BLaER1 (cell line): ENCODE results near the gene ACOT4.
A peak's percentile ranks its signal among the peaks of the same experiment; 100 is the strongest.
"Not testable (repeated sequence)": the region's sequence is repeated elsewhere in the genome, so short reads cannot be mapped to it uniquely, and the experiment has no call there.

ENCODE experiments used
- H3K27ac ChIP-seq: shearing (Covaris generic); formaldehyde crosslinking; 2 replicates; pipeline ENCODE4 v1.8.1; 2022
- H3K27me3 ChIP-seq: shearing (Covaris generic); formaldehyde crosslinking; 2 replicates; pipeline ENCODE4 v1.8.1; 2022
- H3K36me3 ChIP-seq: shearing (Covaris generic); formaldehyde crosslinking; 2 replicates; pipeline ENCODE4 v1.8.1; 2022
- H3K4me1 ChIP-seq: shearing (Covaris generic); formaldehyde crosslinking; 2 replicates; pipeline ENCODE4 v1.8.1; 2022
- H3K4me2 ChIP-seq: shearing (Covaris generic); formaldehyde crosslinking; 2 replicates; pipeline ENCODE4 v1.8.1; 2022
- H3K4me3 ChIP-seq: shearing (Covaris generic); formaldehyde crosslinking; 2 replicates; pipeline ENCODE4 v1.8.1; 2022
- H3K9ac ChIP-seq: shearing (Covaris generic); formaldehyde crosslinking; 2 replicates; pipeline ENCODE4 v1.8.1; 2022
- H3K9me3 ChIP-seq: shearing (Covaris generic); formaldehyde crosslinking; 2 replicates; pipeline ENCODE4 v1.8.1; 2022
- H4K20me1 ChIP-seq: shearing (Covaris generic); formaldehyde crosslinking; 2 replicates; pipeline ENCODE4 v1.8.1; 2022
- Cebpa-rat ChIP-seq: shearing (Covaris generic); IDR thresholded peaks from 2 replicates; pipeline ENCODE4 v1.8.1; 2022

Gene ACOT4

GRCh38 chr14:73588695-73589094 is 3.0 kb upstream of the ACOT4 start:
- Histone ChIP-seq H4K20me1 (no peaks in the 10 kb centered on the region), H3K9ac (no peak overlapping the region), H3K4me2 (no peak overlapping the region), H3K4me3 (no peak overlapping the region), H3K36me3 (no peaks in the 10 kb centered on the region), H3K9me3 (peaks cover 29% of the 10 kb centered on the region), H3K27ac (no peak overlapping the region), H3K4me1 (no peaks in the 10 kb centered on the region), H3K27me3 (peaks cover 22% of the 10 kb centered on the region)
- no peak for TF ChIP-seq Cebpa-rat

DNA sequence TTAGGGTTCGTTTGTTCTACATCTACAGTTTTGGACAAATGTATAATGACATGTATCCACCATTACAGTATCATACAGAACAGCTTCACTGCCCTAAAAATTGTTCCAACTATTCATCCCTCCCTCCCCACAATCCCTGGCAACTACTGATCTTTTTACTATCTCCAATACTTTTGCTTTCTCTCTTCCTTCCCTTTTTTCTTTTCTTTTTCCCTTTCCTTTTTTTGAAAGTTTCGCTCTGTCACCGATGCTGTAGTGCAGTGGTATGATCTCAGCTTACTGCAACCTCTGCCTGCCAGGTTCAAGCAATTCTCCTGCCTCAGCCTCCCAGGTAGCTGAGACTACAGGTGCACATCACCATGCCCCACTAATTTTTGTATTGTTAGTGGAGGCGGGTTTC is 2.6 kb upstream of the ACOT4 start:
- no peaks in the 10 kb centered on the region for H4K20me1 ChIP-seq
- H3K4me1 ChIP-seq, result no peaks in the 10 kb centered on the region
- no peaks in the 10 kb centered on the region for H3K36me3 ChIP-seq
- H3K27ac ChIP-seq, result no peak overlapping the region
- no peak overlapping the region for H3K9ac ChIP-seq
- peaks cover 29% of the 10 kb centered on the region for H3K9me3 ChIP-seq
- no peak overlapping the region for H3K4me3 ChIP-seq
- TF ChIP-seq Cebpa-rat, result no peak
- H3K4me2 ChIP-seq, result no peak overlapping the region
- peaks cover 22% of the 10 kb centered on the region for H3K27me3 ChIP-seq

DNA sequence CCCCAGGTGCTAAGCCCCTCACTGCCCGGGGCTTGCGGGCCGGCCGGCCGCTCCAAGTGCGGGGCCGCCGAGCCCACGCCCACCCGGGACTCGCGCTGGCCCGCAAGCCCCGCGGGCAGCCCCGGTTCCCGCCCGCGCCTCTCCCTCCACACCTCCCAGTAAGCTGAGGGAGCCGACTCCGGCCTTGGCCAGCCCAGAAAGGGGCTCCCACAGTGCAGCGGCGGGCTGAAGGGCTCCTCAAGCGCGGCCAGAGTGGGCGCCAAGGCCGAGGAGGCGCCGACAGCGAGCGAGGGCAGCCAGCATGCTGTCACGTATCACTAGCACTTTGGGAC is 1.0 kb upstream of the ACOT4 start:
- not testable (repeated sequence) for H3K27ac ChIP-seq, H3K9ac ChIP-seq, H4K20me1 ChIP-seq, H3K4me1 ChIP-seq, H3K4me3 ChIP-seq, H3K36me3 ChIP-seq, H3K4me2 ChIP-seq
- Histone ChIP-seq H3K27me3 (peaks cover 22% of the 10 kb centered on the region), H3K9me3 (peaks cover 29% of the 10 kb centered on the region)

DNA sequence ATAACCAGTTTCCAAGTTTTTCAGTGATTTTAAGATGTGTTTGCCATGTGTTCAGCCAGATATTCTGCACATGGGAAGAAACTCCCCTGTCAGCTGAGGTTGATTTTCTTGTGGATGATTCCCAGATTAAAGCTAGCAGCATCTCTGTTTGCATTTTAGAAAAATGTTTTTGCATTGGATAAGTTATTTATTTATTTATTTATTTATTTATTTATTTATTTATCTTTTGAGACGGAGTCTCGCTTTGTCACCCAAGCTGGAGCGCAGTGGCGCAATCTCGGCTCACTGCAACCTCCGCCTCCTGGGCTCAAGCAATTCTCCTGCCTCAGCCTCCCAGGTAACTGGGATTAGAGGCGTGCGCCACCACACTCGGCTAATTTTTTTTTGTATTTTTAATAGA is 2.8 kb downstream of the ACOT4 start:
- no peaks in the 10 kb centered on the region for H4K20me1 ChIP-seq
- H3K4me1 ChIP-seq, result no peaks in the 10 kb centered on the region
- H3K9me3 ChIP-seq, result peaks cover 29% of the 10 kb centered on the region
- H3K27ac ChIP-seq, result no peak overlapping the region
- peaks cover 22% of the 10 kb centered on the region for H3K27me3 ChIP-seq
- H3K4me3 ChIP-seq, result no peak overlapping the region
- H3K9ac ChIP-seq, result no peak overlapping the region
- H3K36me3 ChIP-seq, result no peaks in the 10 kb centered on the region
- H3K4me2 ChIP-seq, result no peak overlapping the region
- no peak for TF ChIP-seq Cebpa-rat

- H3K9me3 ChIP-seq, result no peaks in the 10 kb centered on the region
- no peaks in the 10 kb centered on the region for H3K36me3 ChIP-seq
- H3K27me3 ChIP-seq, result no peaks in the 10 kb centered on the region
- TF ChIP-seq Cebpa-rat, result no peak
- no peak overlapping the region for H3K27ac ChIP-seq
- no peak overlapping the region for H3K4me2 ChIP-seq
- no peaks in the 10 kb centered on the region for H3K4me1 ChIP-seq
- H3K9ac ChIP-seq, result no peak overlapping the region
- no peak overlapping the region for H3K4me3 ChIP-seq
- H4K20me1 ChIP-seq, result no peaks in the 10 kb centered on the region
Measured at GRCh38 chr14:73599499-73599898, 7.8 kb downstream of the ACOT4 start.

GRCh38 chr14:73602994-73603393 is 11.3 kb downstream of the ACOT4 start:
- no peak overlapping the region for H3K27ac ChIP-seq
- H3K9me3 ChIP-seq, result peaks cover 17% of the 10 kb centered on the region
- H3K4me1 ChIP-seq, result no peaks in the 10 kb centered on the region
- H3K4me2 ChIP-seq, result no peak overlapping the region
- no peaks in the 10 kb centered on the region for H3K36me3 ChIP-seq
- H3K9ac ChIP-seq, result no peak overlapping the region
- no peaks in the 10 kb centered on the region for H3K27me3 ChIP-seq
- TF ChIP-seq Cebpa-rat, result no peak
- H4K20me1 ChIP-seq, result no peaks in the 10 kb centered on the region
- H3K4me3 ChIP-seq, result no peak overlapping the region

- H3K9me3 ChIP-seq, result peaks cover 21% of the 10 kb centered on the region
- H3K27ac ChIP-seq, result no peak overlapping the region
- TF ChIP-seq Cebpa-rat, result no peak
- no peaks in the 10 kb centered on the region for H4K20me1 ChIP-seq
- no peaks in the 10 kb centered on the region for H3K36me3 ChIP-seq
- no peak overlapping the region for H3K4me3 ChIP-seq
- H3K9ac ChIP-seq, result no peak overlapping the region
- H3K4me1 ChIP-seq, result no peaks in the 10 kb centered on the region
- no peak overlapping the region for H3K4me2 ChIP-seq
- H3K27me3 ChIP-seq, result peaks cover 4% of the 10 kb centered on the region; the same call in 1 of the 2 replicates
Measured at GRCh38 chr14:73606271-73606670, 14.6 kb downstream of the ACOT4 start.

- TF ChIP-seq Cebpa-rat, result no peak
- Histone ChIP-seq H3K4me2 (no peak overlapping the region), H3K4me3 (no peak overlapping the region), H3K36me3 (no peaks in the 10 kb centered on the region), H3K4me1 (peaks cover 4% of the 10 kb centered on the region; the same call in 1 of the 2 replicates), H3K9me3 (peaks cover 21% of the 10 kb centered on the region), H3K27ac (no peak overlapping the region), H3K9ac (no peak overlapping the region), H3K27me3 (peaks cover 14% of the 10 kb centered on the region), H4K20me1 (no peaks in the 10 kb centered on the region)
Measured at GRCh38 chr14:73607241-73607640, 15.6 kb downstream of the ACOT4 start.

GRCh38 chr14:73610687-73611086 is 19.0 kb downstream of the ACOT4 start:
- TF ChIP-seq Cebpa-rat, result no peak

DNA sequence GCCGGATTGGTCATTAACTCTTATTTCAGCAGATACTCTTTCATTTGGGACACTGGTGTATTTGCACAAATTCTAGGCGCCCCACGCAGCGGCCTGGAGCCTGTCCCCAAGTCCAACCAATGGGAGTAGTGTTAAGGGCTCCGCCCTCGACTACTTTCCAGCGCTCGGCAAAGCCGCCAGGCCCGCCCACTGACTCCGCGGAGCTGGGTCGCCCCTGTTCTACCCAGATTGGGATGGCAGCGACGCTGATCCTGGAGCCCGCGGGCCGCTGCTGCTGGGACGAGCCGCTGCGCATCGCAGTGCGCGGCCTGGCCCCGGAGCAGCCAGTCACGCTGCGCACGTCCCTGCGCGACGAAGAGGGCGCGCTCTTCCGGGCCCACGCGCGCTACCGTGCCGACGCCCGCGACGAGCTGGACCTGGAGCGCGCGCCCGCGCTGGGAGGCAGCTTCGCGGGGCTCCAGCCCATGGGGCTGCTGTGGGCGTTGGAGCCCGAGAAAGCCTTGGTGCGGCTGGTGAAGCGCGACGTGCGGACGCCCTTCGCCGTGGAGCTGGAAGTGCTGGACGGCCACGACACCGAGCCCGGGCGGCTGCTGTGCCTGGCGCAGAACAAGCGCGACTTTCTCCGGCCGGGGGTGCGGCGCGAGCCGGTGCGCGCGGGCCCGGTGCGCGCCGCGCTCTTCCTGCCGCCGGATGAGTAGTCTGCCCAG is 20.8 kb downstream of the ACOT4 start, which contains the start of gene ACOT6:
Gene ACOT6, plus strand, starts transcription at position 179 of the 707 bp plus-strand sequence. Its CDS starts 55 bp downstream, at position 234.
- H3K9ac ChIP-seq, result peak within 1 kb of the TSS; percentile 51
- H3K27me3 ChIP-seq, result peaks cover 34% of the 10 kb centered on the region
- peaks cover 4% of the 10 kb centered on the region; the same call in 1 of the 2 replicates for H3K9me3 ChIP-seq
- TF ChIP-seq Cebpa-rat, result no peak
- H3K4me3 ChIP-seq, result peak within 1 kb of the TSS; percentile 73
- H3K27ac ChIP-seq, result no peak within 1 kb of the TSS
- peaks cover 6% of the 10 kb centered on the region; the same call in 1 of the 2 replicates for H3K4me1 ChIP-seq
- peak within 1 kb of the TSS; percentile 85 for H3K4me2 ChIP-seq
- no peaks in the 10 kb centered on the region for H4K20me1 ChIP-seq
- no peaks in the 10 kb centered on the region for H3K36me3 ChIP-seq

More at GRCh38 chr14:73610687-73611086, 19.0 kb downstream of the ACOT4 start:
- Histone ChIP-seq H3K9ac (no peak overlapping the region), H3K4me1 (peaks cover 6% of the 10 kb centered on the region; the same call in 1 of the 2 replicates), H3K27ac (no peak overlapping the region), H4K20me1 (no peaks in the 10 kb centered on the region), H3K9me3 (peaks cover 20% of the 10 kb centered on the region), H3K4me3 (no peak overlapping the region), H3K36me3 (no peaks in the 10 kb centered on the region), H3K27me3 (peaks cover 34% of the 10 kb centered on the region), H3K4me2 (no peak overlapping the region)
